ENCODE data around the gene NAP1L5.

The NAP1L5 gene

GRCh38 chr4:88659055-88659889 lies 38.4 kb downstream of the NAP1L5 start:
- DNase-seq, result peak; percentile 46

GRCh38 chr4:88655226-88655625 lies 42.4 kb downstream of the NAP1L5 start:
- DNase-seq, result no peak

GRCh38 chr4:88653371-88653946 lies 44.2 kb downstream of the NAP1L5 start:
- DNase-seq, result no peak

GRCh38 chr4:88649716-88650115 lies 47.9 kb downstream of the NAP1L5 start:
- no peak for DNase-seq

GRCh38 chr4:88646528-88647280 lies 50.9 kb downstream of the NAP1L5 start:
- no peak for DNase-seq

GRCh38 chr4:88645994-88646393 lies 51.6 kb downstream of the NAP1L5 start:
- no peak for DNase-seq

Data from CD4-positive, alpha-beta T cell treated with Interleukin-4 for 4 hours (primary cell).